H1 (cell line): ENCODE measurements around the gene AOPEP. TPM values are rescaled to one million over a fixed set of nuclear protein-coding genes. Genes with fewer than 3 reads are reported as not detected.

Experiments
- CTCF ChIA-PET: fragments of 300-600 bp; sonication (Branson Sonifier 250); formaldehyde crosslinking; loops from one replicate; lab custom pipeline; 2021; ENCODE audit not compliant: partially characterized antibody; lab: Charles Lee
- POLR2A ChIA-PET: fragments of 300-600 bp; sonication (Branson Sonifier 250); formaldehyde crosslinking; loops from one replicate; lab custom pipeline; 2021; ENCODE audit warnings: inconsistent platforms; ENCODE audit not compliant: partially characterized antibody; lab: Charles Lee
- DNase-seq, 2 experiments: peaks; one replicate each; pipeline versions ENCODE4 v3.0.0 to v3.0.0-alpha.2; 2010 to 2022; ENCODE audit warnings: low spot score in 2 of 2, low read depth in 1 of 2, mixed read lengths in 1 of 2
- FAIRE-seq: peaks from 2 replicates; lab custom pipeline; 2011; peaks lifted over from hg19 to GRCh38; lab: Jason Lieb, UNC
- H2AFZ ChIP-seq: 2 replicates; pipeline ENCODE4 v1.8.1; 2012; ENCODE audit warnings: low read length, inconsistent platforms
- H2AK5ac ChIP-seq: 2 replicates; pipeline ENCODE4 v1.6.1; 2013; ENCODE audit warnings: low read depth, low read length
- H2BK120ac ChIP-seq: replicated peaks from 2 replicates; pipeline ENCODE3; 2013; ENCODE audit warnings: low read depth, low read length, inconsistent platforms
- H2BK12ac ChIP-seq: 2 replicates; pipeline ENCODE4 v1.6.1; 2013; ENCODE audit warnings: low read depth, low read length
- H2BK15ac ChIP-seq: 2 replicates; pipeline ENCODE4 v1.6.1; 2013; ENCODE audit warnings: low read length
- H2BK20ac ChIP-seq: 2 replicates; pipeline ENCODE4 v1.6.1; 2013; ENCODE audit warnings: low read length
- H2BK5ac ChIP-seq: 2 replicates; pipeline ENCODE4 v1.6.1; 2013; ENCODE audit warnings: low read depth, low read length
- H3K14ac ChIP-seq: 2 replicates; pipeline ENCODE4 v1.6.1; 2013; ENCODE audit warnings: inconsistent platforms; ENCODE audit not compliant: insufficient read length
- H3K18ac ChIP-seq: 2 replicates; pipeline ENCODE4 v1.6.1; 2013; ENCODE audit warnings: low read length; ENCODE audit errors: extremely low read depth
- H3K23ac ChIP-seq: 2 replicates; pipeline ENCODE4 v1.6.1; 2013; ENCODE audit warnings: inconsistent platforms; ENCODE audit not compliant: insufficient read length
- H3K23me2 ChIP-seq: 2 replicates; pipeline ENCODE4 v1.6.1; 2013; ENCODE audit warnings: low read depth, low read length
- H3K27ac ChIP-seq: 2 replicates; pipeline ENCODE4 v1.6.1; 2011; ENCODE audit warnings: low read depth, low read length, inconsistent platforms
- H3K27me3 ChIP-seq, 4 experiments: replicated peaks in 1 of 4; 1 replicate in 1 of 4; 2 replicates in 3 of 4; pipeline versions ENCODE4 v1.6.1 to v1.8.1; 2011 to 2013; ENCODE audit warnings: low read length in 3 of 4, mild to moderate bottlenecking in 3 of 4, inconsistent platforms in 2 of 4, mixed read lengths in 2 of 4, moderate library complexity in 1 of 4; ENCODE audit not compliant: control insufficient read depth in 3 of 4, insufficient read depth in 3 of 4; ENCODE audit errors: extremely low read depth in 1 of 4
- H3K36me3 ChIP-seq, 4 experiments: 2 replicates each; pipeline versions ENCODE4 v1.6.1 to v1.8.1; 2011 to 2013; ENCODE audit warnings: mild to moderate bottlenecking in 4 of 4, low read length in 3 of 4, moderate library complexity in 2 of 4, control low read depth in 1 of 4, inconsistent platforms in 1 of 4; ENCODE audit not compliant: insufficient read depth in 4 of 4, control insufficient read depth in 2 of 4
- H3K4ac ChIP-seq: replicated peaks from 2 replicates; pipeline ENCODE3; 2013; ENCODE audit warnings: low read length, low read depth, mixed read lengths, inconsistent platforms; ENCODE audit not compliant: insufficient read length
- H3K4me1 ChIP-seq, 4 experiments: replicated peaks in 1 of 4; 1 replicate in 1 of 4; 2 replicates in 3 of 4; pipeline versions ENCODE4 v1.6.1 to v1.8.1; 2011 to 2013; ENCODE audit warnings: low read length in 3 of 4, inconsistent platforms in 2 of 4, mixed read lengths in 1 of 4; ENCODE audit not compliant: insufficient read depth in 4 of 4, control insufficient read depth in 3 of 4
- H3K4me2 ChIP-seq, 2 experiments: 2 replicates each; pipeline versions ENCODE4 v1.6.1 to v1.8.1; 2011 to 2013; ENCODE audit warnings: low read depth in 2 of 2, low read length in 2 of 2, control low read depth in 1 of 2, inconsistent platforms in 1 of 2, mild to moderate bottlenecking in 1 of 2; ENCODE audit not compliant: insufficient read depth in 1 of 2
- H3K4me3 ChIP-seq, 4 experiments: fragments of 200-600, 300-600 bp in 1 of 4; sonication (generic), shearing (Covaris generic), sonication (Bioruptor Twin) in 1 of 4; 2 replicates each; pipeline versions ENCODE4 v1.5.1 to v1.8.1; 2011 to 2016; ENCODE audit warnings: low read length in 4 of 4, low read depth in 3 of 4, control low read depth in 2 of 4, inconsistent platforms in 2 of 4, mild to moderate bottlenecking in 2 of 4, mixed read lengths in 1 of 4, moderate library complexity in 1 of 4; ENCODE audit not compliant: insufficient read depth in 2 of 4; ENCODE audit errors: extremely low read depth in 1 of 4
- H3K56ac ChIP-seq: replicated peaks from 2 replicates; pipeline ENCODE3; 2013; ENCODE audit warnings: low read depth, mild to moderate bottlenecking, mixed read lengths, low read length, inconsistent platforms; ENCODE audit not compliant: insufficient read length
- H3K79me1 ChIP-seq: 2 replicates; pipeline ENCODE4 v1.6.1; 2013; ENCODE audit warnings: low read depth, low read length, control low read depth
- H3K79me2 ChIP-seq, 2 experiments: 2 replicates each; pipeline versions ENCODE4 v1.6.1 to v1.8.1; 2012 to 2013; ENCODE audit warnings: low read length in 2 of 2, mild to moderate bottlenecking in 2 of 2, inconsistent platforms in 1 of 2; ENCODE audit not compliant: insufficient read depth in 2 of 2, control insufficient read depth in 1 of 2
- H3K9ac ChIP-seq, 4 experiments: replicated peaks in 1 of 4; 1 replicate in 1 of 4; 2 replicates in 3 of 4; pipeline versions ENCODE4 v1.6.1 to v1.8.1; 2011 to 2013; ENCODE audit warnings: low read depth in 3 of 4, low read length in 3 of 4, control low read depth in 2 of 4, mild to moderate bottlenecking in 2 of 4, moderate library complexity in 2 of 4, inconsistent platforms in 1 of 4; ENCODE audit errors: extremely low read depth in 1 of 4
- H3K9me3 ChIP-seq, 2 experiments: 2 replicates each; pipeline versions ENCODE4 v1.6.1 to v1.8.1; 2012 to 2013; ENCODE audit warnings: mild to moderate bottlenecking in 2 of 2, moderate library complexity in 2 of 2, control low read depth in 1 of 2, inconsistent platforms in 1 of 2, low read depth in 1 of 2, low read length in 1 of 2, mixed read lengths in 1 of 2; ENCODE audit not compliant: insufficient read depth in 2 of 2
- H4K20me1 ChIP-seq, 2 experiments: replicated peaks in 1 of 2; 2 replicates each; pipeline versions ENCODE3 to v1.8.1; 2011 to 2013; ENCODE audit warnings: inconsistent platforms in 2 of 2, low read length in 2 of 2, mild to moderate bottlenecking in 1 of 2; ENCODE audit not compliant: insufficient read depth in 2 of 2, control insufficient read depth in 1 of 2
- H4K5ac ChIP-seq: 2 replicates; pipeline ENCODE4 v1.6.1; 2013; ENCODE audit warnings: low read length, low read depth, mixed read lengths, inconsistent platforms; ENCODE audit not compliant: insufficient read length
- H4K8ac ChIP-seq: 2 replicates; pipeline ENCODE4 v1.8.0; 2013; ENCODE audit warnings: mild to moderate bottlenecking, moderate library complexity, low read length, inconsistent platforms; ENCODE audit not compliant: insufficient read depth; ENCODE audit errors: extremely low read depth
- H4K91ac ChIP-seq: replicated peaks from 2 replicates; pipeline ENCODE3; 2013; ENCODE audit warnings: low read length, mixed read lengths, inconsistent platforms; ENCODE audit not compliant: insufficient read length
- ASH2L ChIP-seq: fragments of 200-600, 300-600 bp; sonication (generic); IDR thresholded peaks from one replicate; pipeline ENCODE4 v1.7.1; 2017; ENCODE audit warnings: low read length
- BCL11A ChIP-seq, 2 experiments: IDR thresholded peaks; one replicate each; pipeline ENCODE4 v1.6.1; 2011; ENCODE audit warnings: low read depth in 2 of 2, low read length in 2 of 2, mild to moderate bottlenecking in 2 of 2
- GABPA ChIP-seq: IDR thresholded peaks from 2 replicates; pipeline ENCODE4 v1.6.1; 2011; ENCODE audit warnings: mild to moderate bottlenecking, low read length, moderate library complexity, borderline replicate concordance; ENCODE audit not compliant: insufficient read depth
- RFX5 ChIP-seq: IDR thresholded peaks from 2 replicates; pipeline ENCODE4 v1.6.1; 2011; ENCODE audit warnings: low read depth, low read length, improper control_type of control experiment, borderline replicate concordance
- RXRA ChIP-seq: IDR thresholded peaks from 2 replicates; pipeline ENCODE4 v1.6.1; 2011; ENCODE audit warnings: low read depth, mild to moderate bottlenecking, low read length, moderate library complexity; ENCODE audit not compliant: insufficient read depth
- SP4 ChIP-seq: IDR thresholded peaks from 2 replicates; pipeline ENCODE4 v1.6.1; 2012; ENCODE audit warnings: low read length, inconsistent platforms
- SUZ12 ChIP-seq: fragments of 200-600 bp; sonication (generic); IDR thresholded peaks from 2 replicates; pipeline ENCODE4 v1.6.1; 2012; ENCODE audit warnings: mild to moderate bottlenecking, inconsistent platforms, low read length, moderate library complexity, mixed read lengths
- TBP ChIP-seq: IDR thresholded peaks from 2 replicates; pipeline ENCODE4 v1.6.1; 2011; ENCODE audit warnings: low read depth, low read length, improper control_type of control experiment
- ZNF274 ChIP-seq: IDR thresholded peaks from 2 replicates; pipeline ENCODE4 v1.7.0; 2012; ENCODE audit warnings: low read length, borderline replicate concordance; ENCODE audit errors: extremely low read depth
- WGBS, 2 experiments: shearing (Covaris generic) in 1 of 2; methylation state at CpG; one replicate each; pipeline versions ENCODE4 v1.1.6 to v1.1.7; 2013 to 2015; ENCODE audit warnings: low lambda C conversion rate in 2 of 2, mixed read lengths in 2 of 2, inconsistent platforms in 1 of 2, low coverage in 1 of 2, missing lambda C conversion rate in 1 of 2; ENCODE audit not compliant: insufficient replicate concordance in 2 of 2, insufficient coverage in 1 of 2, insufficient read length in 1 of 2; ENCODE audit errors: extremely low coverage in 1 of 2, missing lambda C conversion rate in 1 of 2; 5-methylcytosine and 5-hydroxymethylcytosine counted together
- polyA plus RNA-seq, 7 experiments: library from polyadenylated mRNA; depleted of rRNA in 3 of 7; stranded (reverse) in 5 of 7; unstranded in 2 of 7; fragments of >200 nt in 5 of 7; fragments of 200-250 nt in 2 of 7; gene quantifications; 1 replicate in 5 of 7; 2 replicates in 1 of 7; 4 replicates in 1 of 7; pipeline versions ENCODE4 v1.2.1 to v1.2.3, GENCODE V29; 2011 to 2013; ENCODE audit warnings: missing spikeins in 2 of 7, mixed read lengths in 2 of 7
- total RNA-seq: library from RNA; stranded (reverse); fragmentation: NEBNext Ultra II Directional; extraction: Animal tissue kit (Norgen Biotek cat#: 25700); gene quantifications from 2 replicates; pipeline ENCODE4 v1.2.1, GENCODE V29; 2021
- TF ChIP-seq, protein P1 (sequence below), 3 experiments: IDR thresholded peaks; 1 replicate in 2 of 3; 2 replicates in 1 of 3; pipeline versions ENCODE4 v1.5.1 to v1.6.1; 2011; ENCODE audit warnings: low read length in 3 of 3, mild to moderate bottlenecking in 3 of 3, inconsistent platforms in 2 of 3, low read depth in 1 of 3, moderate library complexity in 1 of 3; ENCODE audit not compliant: insufficient read depth in 1 of 3; ENCODE audit errors: control extremely low read depth in 1 of 3
- TF ChIP-seq, protein P2 (sequence below): IDR thresholded peaks from 2 replicates; pipeline ENCODE4 v1.6.1; 2012; ENCODE audit warnings: inconsistent platforms

Gene AOPEP
- total and polyA plus RNA-seq, 2 of the 8 experiments (the other 6 are each of a cell fraction or from before 2014, with no cell fraction given): 6.1 to 14.3 TPM

DNA sequence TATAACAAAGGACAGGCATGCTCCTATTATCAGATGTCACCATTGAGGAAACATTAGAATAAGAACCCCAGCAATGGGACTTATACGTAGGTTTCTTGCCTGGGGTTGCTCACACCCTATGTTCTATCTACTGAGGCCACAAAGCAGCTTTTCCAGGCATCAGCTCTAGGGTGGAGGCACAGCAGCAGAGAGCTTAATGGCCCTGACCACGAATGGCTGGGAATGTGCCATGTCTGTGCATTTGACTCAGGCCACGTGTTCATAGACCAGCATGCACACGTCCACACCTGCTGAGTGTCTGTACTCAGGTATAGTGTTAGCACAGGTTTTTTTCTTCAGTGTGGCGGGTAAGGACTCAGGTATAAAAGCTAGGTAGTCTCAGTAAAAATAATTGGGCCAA is 129.4 kb downstream of the AOPEP start:
- Histone ChIP-seq H3K27me3 (no peaks in the 10 kb centered on the region), H2BK15ac (no peak overlapping the region), H4K20me1 (no peaks in the 10 kb centered on the region), H3K4me2 (no peak overlapping the region), H2BK20ac (no peak overlapping the region), H3K4me1 (no peaks in the 10 kb centered on the region), H4K5ac (no peak overlapping the region), H3K14ac (no peak overlapping the region), H3K4me3 (no peak overlapping the region), H3K36me3 (no peaks in the 10 kb centered on the region), H2AFZ (no peak overlapping the region), H2BK5ac (no peak overlapping the region), H3K27ac (no peak overlapping the region), H3K18ac (no peak overlapping the region), H3K23me2 (no peaks in the 10 kb centered on the region), H4K91ac (no peak overlapping the region), H3K9me3 (no peaks in the 10 kb centered on the region), H3K4ac (no peak overlapping the region), H2BK120ac (no peak overlapping the region), H3K23ac (no peak overlapping the region), H3K56ac (no peak overlapping the region), H3K79me1 (no peaks in the 10 kb centered on the region; the same call in 1 of the 2 replicates), H3K79me2 (no peaks in the 10 kb centered on the region), H2BK12ac (no peak overlapping the region), H2AK5ac (no peak overlapping the region), H3K9ac (no peak overlapping the region), H4K8ac (no peak overlapping the region)
- DNase-seq (peak in 1 of 2 experiments; percentile 28), FAIRE-seq (no peak)
- 86% methylated on average over 5 of the region's 5 CpGs; no CpG with 5 or more reads in 1 of the 2 experiments for WGBS, 2 experiments
- ChIA-PET CTCF (interaction anchor here (0.6 to 1.8 kb wide), 5 partner anchors 9 to 140 kb away, joined by 3 to 5 read pairs (median 4); no protein-coding TSS in a partner anchor), POLR2A (no interaction called here)
- no peak for TF ChIP-seq BCL11A (IDR thresholded peaks at IDR 0.05; ENCODE audit: low read depth in 2 of 2, low read length in 2 of 2)
- no peak for TF ChIP-seq RFX5
- no peak for TF ChIP-seq RXRA
- TF ChIP-seq SP4: no peak
- no peak for TF ChIP-seq ZNF274
- no peak for TF ChIP-seq SUZ12
- TF ChIP-seq, protein P1, sequence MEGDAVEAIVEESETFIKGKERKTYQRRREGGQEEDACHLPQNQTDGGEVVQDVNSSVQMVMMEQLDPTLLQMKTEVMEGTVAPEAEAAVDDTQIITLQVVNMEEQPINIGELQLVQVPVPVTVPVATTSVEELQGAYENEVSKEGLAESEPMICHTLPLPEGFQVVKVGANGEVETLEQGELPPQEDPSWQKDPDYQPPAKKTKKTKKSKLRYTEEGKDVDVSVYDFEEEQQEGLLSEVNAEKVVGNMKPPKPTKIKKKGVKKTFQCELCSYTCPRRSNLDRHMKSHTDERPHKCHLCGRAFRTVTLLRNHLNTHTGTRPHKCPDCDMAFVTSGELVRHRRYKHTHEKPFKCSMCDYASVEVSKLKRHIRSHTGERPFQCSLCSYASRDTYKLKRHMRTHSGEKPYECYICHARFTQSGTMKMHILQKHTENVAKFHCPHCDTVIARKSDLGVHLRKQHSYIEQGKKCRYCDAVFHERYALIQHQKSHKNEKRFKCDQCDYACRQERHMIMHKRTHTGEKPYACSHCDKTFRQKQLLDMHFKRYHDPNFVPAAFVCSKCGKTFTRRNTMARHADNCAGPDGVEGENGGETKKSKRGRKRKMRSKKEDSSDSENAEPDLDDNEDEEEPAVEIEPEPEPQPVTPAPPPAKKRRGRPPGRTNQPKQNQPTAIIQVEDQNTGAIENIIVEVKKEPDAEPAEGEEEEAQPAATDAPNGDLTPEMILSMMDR (IDR thresholded peaks at IDR 0.05; ENCODE audit: control extremely low read depth in 1 of 3, insufficient read depth in 1 of 3, low read depth in 1 of 3, low read length in 3 of 3): no peak
- TF ChIP-seq GABPA: no peak
- TF ChIP-seq, protein P2, sequence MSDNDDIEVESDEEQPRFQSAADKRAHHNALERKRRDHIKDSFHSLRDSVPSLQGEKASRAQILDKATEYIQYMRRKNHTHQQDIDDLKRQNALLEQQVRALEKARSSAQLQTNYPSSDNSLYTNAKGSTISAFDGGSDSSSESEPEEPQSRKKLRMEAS: no peak
- TF ChIP-seq ASH2L: no peak
- TF ChIP-seq TBP: no peak
